EL (cell line): Measurements from ENCODE around the gene HERC2.

Experiments used
- DNase-seq: peaks from one replicate; pipeline ENCODE4 v3.0.0-alpha.2; 2016

Gene HERC2

GRCh38 chr15:28109626-28110455, 212.1 kb downstream of the HERC2 start:
- DNase-seq: no peak

DNA sequence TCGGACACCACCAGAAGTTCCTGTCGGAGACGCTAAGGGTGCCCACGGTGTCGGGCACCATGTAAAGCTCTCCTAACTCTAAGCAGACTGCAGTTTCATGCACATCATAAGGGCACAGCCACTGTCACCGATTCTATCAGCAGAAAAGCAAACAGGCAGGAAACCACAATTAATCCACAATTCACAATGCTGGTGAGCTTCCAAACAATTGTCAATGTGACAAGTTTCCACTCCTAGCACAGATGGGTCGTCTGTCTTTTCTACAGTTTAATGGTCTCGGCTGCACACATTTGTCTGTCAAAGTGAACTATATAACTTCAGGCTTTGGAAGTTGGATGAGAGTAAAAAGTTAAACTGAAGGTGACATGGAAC, 214.1 kb downstream of the HERC2 start:
- DNase-seq: no peak

DNA sequence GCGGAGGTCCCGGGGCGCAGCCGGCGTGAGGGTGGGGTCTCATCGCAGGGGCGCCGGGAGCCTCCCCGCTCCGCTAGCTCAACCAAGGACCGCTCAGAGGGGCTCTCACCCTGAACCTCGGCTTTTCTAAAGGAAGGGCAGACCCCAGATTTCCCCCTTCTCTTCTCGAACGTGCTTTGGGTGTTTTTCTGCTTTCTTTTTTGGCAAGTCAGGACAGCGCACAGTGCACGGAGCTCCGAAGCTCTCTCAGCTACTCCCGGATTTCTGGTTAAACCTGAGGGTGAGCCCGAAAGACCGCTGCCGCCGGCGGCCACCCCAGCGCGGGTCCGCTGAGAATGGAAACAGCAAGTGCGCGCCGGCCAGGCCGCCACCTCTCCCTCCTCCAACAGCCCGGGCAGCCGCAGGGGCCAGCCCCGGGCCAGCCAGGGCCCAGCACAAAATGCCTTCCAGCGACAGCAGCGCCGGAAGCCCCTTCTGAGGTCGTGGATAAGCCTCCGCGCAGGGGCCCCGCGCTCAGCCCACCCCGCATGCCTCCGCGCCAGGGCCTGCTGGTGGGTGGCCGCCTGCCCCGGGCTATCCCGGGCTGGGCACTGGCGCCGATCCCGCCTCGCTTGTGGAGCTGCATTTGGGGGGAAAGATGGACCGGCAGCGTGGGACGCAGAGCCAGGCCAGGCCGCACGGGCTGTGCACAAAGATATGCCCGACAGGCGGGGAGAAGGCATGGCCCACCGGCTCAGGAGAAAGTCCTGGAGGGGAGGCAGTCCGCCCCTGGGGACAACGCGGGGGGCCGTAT, 214.7 kb downstream of the HERC2 start:
- peak; percentile 30 for DNase-seq

DNA sequence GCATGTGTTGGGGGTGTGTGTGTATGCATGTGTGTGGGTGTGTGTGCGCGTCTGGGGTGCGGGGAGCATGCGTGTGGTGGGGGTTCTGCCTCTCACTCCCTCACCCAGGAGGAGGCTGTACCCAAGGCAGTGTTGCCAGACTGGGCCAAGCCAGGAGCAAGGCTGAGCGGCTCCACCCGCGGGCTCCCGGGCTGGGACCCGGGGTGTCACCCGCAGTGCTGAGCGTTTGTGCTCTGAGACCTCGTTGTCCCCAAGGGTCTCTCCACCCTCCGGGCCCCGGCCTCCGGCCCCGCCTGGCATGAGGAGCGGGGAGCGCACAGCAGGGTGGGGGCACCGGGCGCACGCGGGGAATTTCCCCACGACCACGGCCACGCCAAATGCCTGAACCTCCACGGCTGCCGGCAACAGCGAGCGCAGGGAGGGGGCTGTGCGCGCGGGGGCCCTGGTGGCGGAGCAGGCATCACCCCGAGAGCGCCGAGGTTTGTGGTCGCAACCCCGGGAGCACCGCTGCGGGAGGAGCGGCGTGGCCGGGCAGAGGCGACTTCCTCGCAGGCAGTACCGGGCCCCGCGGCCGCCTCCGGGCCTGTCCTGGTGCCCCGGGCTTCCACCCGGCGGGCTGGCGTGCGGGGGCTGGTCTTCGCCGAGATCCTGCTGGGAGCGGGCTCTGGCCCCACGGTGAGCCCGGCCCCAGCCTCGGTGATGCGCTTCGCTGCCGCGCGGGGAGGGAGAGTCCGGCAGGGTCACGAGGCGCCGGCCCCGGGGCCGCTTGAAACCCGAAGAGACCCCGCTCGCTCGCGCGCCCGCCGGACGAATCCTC, 215.5 kb downstream of the HERC2 start:
- DNase-seq: peak; percentile 13

DNA sequence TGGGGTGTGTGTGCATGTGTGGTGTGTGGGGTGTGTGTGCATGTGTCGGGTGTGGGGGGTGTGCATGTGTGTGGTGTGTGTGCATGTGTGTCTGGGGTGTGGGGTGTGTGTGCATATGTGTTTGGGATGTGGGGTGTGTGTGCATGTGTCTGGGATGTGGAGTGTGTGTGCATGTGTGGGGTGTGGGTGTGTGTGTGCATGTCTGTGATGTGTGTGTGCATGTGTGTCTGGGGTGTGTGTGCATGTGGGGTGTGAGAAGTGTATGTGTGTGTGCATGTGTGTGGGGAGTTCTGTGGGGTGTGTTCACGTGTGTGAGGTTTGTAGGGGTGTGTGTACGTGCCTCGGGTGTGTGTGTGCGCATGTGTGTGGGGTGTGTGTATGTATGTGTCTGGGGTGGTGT, 216.2 kb downstream of the HERC2 start:
- DNase-seq: no peak

GRCh38 chr15:28105224-28105791, 216.7 kb downstream of the HERC2 start:
- DNase-seq: no peak

DNA sequence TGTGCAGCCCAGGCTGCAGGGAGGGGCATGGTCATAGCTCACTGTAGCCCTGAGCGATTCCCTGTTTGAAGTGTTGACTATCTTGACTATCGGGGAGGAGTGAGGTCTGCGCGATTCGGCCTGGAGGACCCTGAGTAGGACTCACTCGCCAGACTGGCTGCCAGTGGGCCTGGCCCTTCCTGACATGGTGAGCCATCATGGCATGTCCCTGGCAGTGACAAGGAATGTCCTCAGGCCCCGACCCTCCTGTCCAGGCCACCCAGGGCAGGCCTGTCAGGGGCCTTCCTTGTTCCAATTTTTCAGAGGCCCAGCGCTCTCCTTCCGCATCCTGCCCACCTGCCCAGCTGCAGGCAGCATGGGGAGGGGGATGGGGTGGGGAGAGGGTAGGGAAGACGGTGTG, 217.7 kb downstream of the HERC2 start:
- no peak for DNase-seq

GRCh38 chr15:28103831-28104230, 218.1 kb downstream of the HERC2 start:
- no peak for DNase-seq

- DNase-seq: no peak
These were observed 220.0 kb downstream of the HERC2 start for GRCh38 chr15:28101983-28102441.

GRCh38 chr15:28101201-28101600, 220.8 kb downstream of the HERC2 start:
- no peak for DNase-seq

DNA sequence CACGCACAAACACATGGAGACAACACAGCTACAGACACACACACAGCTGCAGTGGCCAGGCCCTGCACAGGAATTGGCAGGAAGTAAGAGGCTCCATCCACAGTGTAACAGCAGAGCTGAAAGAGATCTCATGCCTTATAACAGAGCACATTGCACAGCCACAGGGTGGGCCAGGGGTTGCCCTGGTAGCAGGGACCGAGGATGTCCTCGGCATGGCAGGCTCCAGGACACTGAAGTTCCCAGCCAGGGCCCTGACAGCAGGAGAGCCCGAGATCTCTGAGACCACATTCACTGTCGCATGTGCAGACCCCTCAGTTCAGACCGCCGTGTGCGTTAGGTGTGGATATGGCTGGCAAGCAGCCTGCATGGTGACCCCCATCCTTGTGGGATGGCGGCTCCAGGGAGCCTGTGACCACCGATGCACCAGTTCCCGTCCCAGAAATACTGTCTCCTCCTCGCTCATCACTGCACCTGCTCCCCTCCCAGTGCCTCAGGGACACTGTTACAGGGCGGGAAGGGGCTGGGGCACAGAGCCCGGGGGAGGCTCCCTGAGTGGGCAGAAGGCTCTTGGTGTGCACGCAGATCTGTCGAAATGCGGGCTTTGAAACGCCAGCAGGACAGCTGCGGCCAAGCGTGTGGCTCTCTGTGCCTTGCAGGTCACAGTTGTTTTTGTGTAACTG, 221.3 kb downstream of the HERC2 start:
- no peak for DNase-seq

DNA sequence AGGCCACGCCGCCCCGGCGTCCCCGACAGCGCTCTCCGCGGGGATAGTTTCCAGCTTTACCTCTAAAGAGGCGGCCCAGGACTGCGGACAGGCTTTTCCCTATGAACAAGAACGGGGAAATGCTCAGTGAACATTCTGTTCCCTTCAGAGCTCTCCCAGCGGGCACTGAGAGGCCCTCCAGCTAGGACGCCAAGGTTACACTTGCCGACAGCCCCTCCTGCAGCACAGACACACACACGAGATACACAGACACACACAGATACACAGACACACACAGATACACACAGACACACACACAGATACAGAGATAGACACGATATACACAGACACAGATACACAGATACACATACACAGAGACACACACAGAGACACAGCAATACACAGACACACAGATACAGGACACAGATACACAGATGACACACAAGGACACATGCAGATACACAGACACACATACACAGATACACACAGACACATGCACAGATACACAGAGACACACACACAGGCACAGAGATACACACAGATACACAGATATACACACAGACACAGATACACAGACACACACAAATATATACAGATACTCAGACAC, 222.3 kb downstream of the HERC2 start:
- no peak for DNase-seq

GRCh38 chr15:28098766-28099554, 223.0 kb downstream of the HERC2 start, which contains the start of gene OCA2:
OCA2 (minus strand) TSS chr15:28099315; CDS start chr15:28081874, 17,441 bp downstream.
- peak; percentile 43 for DNase-seq

- no peak for DNase-seq
These were observed 223.6 kb downstream of the HERC2 start for GRCh38 chr15:28098360-28098765.

DNA sequence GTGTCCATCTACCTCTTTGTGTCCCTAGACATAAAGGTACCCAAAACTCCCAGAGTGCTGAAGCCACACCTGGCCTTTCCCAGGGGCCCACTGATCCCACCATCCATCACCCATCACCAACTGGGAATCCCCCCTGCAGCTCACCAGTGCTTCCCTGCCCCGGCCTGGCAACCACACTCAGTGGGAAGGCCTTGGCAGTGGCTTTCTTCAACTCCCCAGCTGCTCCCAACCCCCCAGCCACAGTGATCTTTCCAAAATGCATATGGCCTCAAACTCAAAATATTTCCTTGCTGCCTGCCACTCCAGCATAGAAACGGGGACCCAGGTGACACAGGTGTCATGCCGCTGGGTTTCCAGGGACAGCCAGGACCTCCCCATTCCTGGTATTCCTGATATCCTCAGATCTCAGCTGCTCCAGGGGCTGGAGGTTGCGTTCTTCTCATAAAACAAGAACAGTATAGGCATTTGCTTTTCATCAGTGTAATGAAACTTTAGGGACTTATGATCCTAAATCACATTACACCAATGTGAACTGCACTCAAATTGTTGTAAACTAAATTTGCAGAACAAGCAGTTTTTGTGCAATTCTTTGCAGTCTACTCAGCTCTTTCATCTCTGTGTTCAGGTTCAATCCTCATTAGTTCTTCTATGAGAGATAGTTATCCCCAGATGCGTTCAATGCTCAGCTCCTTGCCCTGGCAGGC, 224.2 kb downstream of the HERC2 start:
- DNase-seq: no peak

GRCh38 chr15:28096670-28097431, 225.1 kb downstream of the HERC2 start:
- peak; percentile 19 for DNase-seq

DNA sequence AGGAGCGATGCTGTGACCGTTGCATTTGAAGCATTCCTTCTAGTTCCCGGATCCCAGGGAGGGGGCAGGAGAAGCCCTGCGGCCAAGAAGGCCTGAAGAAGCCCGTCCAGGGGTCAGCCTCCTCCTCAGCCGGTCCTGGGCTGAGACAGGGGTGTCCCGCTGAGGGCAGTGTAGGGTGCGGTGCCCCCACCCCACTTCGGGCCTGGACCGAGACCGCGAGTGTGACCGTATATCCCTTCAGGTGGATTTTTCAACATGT, 225.6 kb downstream of the HERC2 start:
- no peak for DNase-seq

- DNase-seq: no peak
These were observed 227.1 kb downstream of the HERC2 start for GRCh38 chr15:28094732-28095521.
